GM19452 (cell line): Measurements from ENCODE around the gene PRR15L.
"Not testable (repeated sequence)": the region's sequence is repeated elsewhere in the genome, so short reads cannot be mapped to it uniquely, and the experiment has no call there.

ENCODE experiments used
- ATAC-seq: cut with Tn5 transposase; IDR thresholded peaks from one replicate; pipeline ENCODE4 v1.9.1; 2021; ENCODE audit not compliant: unreplicated experiment

Gene PRR15L

DNA sequence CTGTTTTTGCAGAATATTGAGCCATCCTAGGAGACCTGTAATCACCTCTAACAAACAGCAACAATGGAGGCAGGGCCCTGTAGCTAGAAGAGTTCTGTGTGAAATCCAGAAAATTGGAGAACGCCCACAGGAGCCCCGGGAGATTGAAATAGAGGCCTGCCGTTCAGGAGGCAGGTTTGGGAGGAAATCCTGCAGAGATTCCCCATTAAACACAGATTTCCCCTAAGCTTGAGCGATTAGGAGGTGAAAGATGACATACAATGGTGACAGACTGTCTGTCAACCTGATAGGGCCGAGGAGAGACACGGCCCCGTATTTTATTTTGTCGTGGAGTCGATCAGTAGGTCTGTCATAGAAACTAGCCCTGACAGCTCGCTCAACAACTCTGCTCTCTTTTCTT lies 31.5 kb upstream of the PRR15L start:
- ATAC-seq: no peak

DNA sequence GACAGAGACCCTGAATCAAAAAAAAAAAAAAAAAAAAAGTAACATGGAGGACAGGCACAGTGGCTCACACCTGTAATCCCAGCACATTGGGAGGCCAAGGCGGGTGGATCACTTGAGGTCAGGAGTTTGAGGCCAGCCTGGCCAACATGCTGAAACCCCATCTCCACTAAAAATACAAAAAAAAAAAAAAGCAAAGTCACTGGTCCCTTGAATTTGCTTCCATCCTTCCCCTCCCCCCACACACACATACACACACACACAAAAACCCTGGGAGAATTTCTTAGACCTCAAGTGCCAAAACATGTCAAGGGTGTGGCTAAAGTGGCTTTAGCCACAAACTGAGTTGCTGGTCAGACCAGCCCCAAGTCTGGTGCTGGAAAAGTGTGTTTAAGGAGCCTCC lies 30.8 kb upstream of the PRR15L start:
- ATAC-seq: not testable (repeated sequence)

DNA sequence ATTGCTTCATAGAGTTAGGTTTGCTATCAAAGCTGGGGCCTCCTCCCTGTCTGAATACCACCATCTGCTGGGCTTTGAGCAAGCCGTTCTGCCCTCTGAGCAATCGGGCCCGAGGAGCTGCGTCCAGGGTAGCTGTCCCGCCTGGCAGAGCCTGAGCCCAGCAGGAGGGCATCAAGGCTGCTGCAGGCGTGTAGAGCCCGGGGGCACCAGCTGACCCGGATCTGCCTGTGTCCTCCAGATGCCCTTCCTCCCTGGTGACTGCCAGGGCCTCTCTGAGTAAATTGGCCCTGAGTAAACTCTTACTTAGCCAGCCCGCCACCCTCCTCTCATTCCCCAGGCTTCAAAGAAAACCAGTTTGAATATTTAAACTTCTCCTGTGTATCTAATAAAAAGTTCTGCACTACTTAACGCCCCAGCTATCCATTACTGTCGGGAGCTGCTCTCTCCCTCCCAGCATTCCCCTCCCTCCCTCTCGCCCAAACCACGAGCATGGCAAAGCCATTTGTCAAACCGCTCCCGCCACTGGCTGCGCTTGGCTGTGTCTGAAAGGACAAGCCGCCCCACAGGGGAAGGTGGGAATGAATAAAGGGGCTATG lies 29.7 kb upstream of the PRR15L start:
- ATAC-seq: no peak

DNA sequence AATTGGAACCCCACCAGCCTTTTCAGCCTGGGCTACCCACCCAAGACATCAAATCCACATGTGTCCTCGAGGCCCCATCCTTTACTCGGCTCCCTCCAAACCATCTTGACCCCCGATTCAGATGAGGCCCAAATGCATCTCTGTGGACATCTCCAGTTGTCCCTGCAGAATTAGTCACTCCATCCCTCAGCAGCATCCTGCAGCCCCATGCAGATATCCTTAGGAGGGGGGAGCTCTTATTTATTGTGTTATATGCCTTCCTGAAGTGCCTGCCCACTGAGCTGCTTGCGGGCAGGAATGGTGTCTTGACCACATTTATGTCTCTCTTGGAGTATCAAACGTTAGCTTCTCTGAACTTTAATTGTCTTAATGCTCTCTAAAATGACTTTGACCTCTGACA lies 28.8 kb upstream of the PRR15L start:
- no peak for ATAC-seq

DNA sequence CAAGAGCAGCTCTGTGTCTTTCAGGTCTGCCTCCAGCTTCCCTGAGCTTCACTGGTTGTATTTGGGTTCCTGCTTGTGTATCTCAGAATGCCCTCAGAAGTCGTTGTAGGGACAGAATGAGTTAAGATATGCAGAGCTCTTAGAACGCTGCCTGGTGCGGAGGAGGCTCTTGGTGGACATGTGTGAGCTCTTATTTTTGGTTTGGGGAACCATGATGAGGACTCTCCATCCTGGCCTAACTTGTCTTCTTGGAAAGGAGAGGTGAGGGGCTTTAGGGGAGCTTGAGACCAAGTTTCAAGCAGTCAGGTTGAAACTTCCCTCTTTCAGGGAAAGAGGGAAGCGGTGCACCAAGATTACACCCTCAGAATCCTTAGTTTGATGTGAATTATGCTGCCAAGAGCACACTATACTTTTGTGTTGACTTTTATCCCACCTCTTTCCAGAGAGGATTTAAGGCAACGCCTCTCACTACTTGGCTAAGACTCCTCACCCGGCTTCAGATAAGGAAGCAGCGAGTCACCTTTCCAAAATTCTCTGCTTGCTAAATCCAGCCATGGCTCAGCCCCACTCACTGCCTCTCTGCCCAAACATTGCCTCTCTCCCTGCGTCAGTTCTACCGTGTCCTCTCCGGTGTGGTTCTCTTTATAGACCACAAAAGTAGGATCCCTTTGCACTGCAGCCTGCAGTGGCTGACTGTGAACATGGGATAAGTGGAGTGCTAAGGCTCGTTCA lies 26.0 kb upstream of the PRR15L start:
- ATAC-seq: no peak

DNA sequence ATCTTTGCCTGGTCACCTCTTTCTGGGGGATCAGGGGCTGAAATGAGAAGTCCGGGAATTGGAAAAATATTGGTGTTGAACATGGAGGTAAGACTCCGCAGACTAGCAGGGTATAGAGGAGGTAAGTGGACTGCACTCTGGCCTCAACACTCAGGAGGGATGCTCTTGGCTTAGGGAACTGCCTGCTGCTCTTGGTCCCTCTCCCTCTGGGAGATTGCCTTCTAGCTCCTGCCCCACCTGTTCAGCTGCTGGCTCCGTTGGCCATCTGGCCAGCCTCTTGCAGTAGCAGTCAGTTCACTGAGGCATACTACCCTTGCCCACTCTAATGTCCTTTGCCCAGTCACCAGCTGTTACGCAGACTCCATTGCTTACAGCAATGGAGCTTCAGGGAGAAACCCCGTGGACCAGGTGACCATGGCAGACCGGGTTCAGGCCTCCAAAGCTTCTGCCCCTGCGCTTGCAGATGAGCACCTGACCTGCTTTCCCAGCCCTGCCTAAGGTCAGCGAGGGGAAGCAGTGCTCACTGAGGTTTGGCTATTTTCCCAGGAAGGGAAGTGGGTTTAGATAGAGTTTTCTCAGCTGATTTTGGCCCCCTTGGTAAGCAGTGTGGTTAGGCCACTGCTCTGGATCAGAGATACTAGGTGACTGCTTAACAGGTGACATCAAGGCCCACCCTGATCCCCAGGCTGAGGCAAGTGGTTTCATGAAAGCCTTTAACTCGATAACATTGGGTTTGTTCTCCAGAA lies 25.1 kb upstream of the PRR15L start:
- ATAC-seq: no peak

DNA sequence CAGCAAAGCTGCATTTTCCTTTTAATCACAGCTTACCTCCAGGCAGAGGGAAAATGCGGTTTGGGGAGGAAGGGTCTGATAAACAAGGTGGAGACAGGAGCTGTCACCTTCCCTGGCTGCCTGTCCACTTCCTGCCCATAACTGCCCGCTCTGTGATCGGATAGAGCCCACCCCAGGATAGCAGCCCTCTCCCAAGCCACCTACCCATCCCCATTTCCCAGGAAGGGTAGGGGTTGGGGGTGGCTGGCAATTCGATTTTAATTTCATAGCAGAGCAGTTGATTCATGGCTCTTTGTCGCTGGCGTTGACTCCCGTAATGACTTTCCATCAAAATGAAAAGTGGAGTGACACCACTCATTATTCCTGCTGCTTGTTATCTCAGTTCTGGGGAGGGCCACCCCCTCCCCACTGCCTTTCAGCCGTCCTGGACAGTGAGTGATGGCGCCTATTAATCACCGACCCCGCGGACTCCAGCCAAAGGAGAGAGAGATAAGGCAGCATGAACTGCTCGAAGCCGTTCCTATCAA lies 24.5 kb upstream of the PRR15L start:
- ATAC-seq: no peak

DNA sequence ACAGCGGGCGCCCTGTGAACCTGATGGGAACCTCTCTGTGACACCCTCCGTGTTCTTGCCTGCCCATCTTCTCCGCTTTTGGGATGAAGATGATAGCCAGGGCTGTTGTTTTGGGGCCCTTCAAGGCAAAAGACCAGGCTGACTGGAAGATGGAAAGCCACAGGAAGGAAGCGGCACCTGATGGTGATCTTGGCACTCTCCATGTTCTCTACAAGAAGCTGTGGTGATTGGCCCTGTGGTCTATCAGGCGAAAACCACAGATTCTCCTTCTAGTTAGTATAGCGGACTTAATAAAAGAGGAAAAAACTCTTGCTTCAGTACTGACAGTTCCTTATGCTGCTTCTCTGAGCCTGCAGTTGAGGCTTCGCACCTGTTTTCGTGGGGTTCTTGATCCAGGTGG lies 23.8 kb upstream of the PRR15L start:
- no peak for ATAC-seq

DNA sequence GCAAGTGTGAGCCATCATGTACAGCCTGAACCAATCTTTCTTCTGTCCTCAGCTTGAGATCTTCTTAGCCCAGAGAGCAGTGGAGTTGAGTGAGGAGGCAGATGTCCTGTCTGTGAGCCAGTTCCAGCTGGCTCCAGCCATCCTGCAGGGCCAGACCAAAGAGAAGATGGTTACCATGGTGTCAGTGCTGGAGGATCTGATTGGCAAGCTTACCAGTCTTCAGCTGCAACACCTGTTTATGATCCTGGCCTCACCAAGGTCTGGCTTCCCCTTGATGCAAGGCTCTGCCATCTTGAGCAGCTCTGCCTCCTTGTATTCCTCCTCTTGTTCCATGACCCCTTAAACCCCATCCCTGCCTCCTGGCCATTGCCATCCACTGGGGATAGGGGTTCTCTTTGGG lies 22.9 kb upstream of the PRR15L start:
- ATAC-seq: no peak

DNA sequence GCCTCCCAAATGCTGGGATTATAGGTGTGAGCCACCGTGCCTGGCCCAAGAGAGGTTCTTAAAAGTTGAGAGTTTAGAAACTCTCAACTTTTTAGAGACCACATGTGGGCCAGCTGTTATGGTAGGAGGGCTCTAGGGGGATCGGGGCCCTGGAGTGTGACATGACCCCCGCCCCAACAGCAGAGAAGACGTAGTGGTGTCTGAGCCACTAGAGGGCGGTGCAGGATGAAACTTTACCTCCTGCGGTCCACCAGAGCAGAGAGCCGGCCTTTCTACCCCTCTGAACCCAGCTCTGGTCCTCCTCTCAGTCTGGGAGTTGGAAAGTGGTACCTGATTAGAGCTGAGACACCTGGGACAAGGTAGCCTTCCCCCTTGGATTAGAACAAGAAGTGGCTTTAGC lies 20.6 kb upstream of the PRR15L start:
- no peak for ATAC-seq

DNA sequence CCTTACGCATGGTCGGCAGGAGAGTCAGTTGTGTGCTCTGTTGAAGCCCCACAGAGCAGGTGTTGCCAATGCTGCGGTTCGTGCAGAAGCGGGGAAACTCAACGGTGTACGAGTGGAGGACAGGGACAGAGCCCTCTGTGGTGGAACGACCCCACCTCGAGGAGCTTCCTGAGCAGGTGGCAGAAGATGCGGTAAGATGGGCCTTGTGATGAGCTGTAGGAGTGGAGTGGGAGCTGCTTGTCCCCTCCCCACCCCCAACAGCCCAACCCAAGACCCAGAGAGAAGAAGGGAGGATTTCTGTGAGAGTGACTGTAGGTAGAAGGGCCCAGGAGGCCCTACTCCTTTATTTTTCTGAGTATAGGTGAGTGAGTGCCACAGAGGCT lies 18.1 kb upstream of the PRR15L start:
- ATAC-seq: no peak

DNA sequence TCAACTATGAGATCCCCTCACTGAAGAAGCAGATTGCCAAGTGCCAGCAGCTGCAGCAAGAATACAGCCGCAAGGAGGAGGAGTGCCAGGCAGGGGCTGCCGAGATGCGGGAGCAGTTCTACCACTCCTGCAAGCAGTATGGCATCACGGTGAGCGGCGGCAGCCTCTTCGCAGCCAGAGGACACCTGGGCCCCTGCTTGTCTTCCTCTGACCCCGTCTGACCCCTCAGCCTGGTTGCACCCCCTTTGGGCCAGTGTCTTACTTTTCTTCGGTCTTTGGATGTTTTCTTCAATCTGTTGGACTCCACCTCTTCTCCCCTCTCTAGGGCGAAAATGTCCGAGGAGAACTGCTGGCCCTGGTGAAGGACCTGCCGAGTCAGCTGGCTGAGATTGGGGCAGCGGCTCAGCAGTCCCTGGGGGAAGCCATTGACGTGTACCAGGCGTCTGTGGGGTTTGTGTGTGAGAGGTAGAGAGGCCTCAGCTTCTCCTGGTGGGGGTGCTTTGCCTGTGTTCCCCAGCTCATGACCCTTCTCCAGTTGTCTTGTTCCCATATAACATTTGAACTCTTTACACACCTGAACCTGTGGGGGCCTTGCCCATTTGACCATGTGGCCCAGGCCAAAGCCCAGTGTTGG lies 17.6 kb upstream of the PRR15L start:
- ATAC-seq: no peak

DNA sequence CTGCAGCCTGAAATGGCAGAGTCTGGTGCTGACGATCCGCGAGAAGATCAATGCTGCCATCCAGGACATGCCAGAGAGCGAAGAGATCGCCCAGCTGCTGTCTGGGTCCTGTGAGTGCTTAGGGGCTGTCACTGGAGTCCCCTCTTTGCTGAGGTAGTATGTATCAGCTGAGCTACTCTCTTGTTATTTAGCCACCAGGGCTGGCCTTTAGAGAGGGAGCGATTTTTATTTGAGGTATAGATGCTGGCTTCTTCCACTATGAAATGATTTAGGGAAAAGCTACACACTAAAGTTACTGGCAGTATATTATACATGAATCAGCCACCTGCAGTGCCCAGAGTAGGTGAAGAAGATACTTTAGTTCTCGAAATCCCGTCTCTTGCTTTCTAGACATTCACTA lies 15.9 kb upstream of the PRR15L start:
- ATAC-seq: no peak

DNA sequence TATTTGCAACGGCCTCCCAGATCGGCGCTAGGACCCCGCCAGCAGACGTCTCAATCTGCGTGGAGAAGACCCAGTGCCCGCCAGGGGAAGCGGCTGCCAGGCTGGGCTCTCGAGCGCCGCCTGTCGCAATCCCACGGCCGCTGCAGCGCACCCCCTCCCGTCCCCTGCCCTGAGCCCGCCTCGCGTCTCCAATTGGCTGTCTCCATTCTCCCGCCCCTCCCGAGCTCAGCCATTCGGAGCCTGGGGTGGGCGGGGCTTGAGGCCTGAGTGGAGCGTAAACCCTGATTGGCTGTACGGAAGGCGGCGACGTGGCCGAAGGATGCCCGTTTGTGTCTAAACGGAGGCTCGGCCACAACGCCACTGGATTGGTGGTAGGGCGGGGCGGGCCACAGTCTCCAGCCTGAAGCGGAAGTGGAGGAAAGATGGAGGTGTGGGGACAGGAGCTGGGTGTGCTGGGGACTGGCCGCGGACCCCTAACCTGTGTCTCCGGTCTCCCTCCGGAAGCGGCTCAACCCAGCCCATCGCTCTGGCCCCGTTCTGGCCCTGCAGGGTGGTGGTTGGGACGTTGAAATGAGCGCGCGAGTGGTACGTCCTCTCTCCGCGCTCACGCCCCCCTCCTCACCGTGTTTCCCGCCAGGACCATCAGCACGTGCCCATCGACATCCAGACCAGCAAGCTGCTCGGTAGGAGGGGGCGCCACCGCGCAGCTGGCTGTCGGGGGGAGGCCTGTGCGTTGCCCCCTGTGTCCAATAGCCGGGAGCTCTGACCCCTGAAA lies 13.2 kb upstream of the PRR15L start, which contains the start of gene CDK5RAP3:
Gene CDK5RAP3 (plus strand): TSS at position 389 of the 775 bp plus-strand sequence. CDS start 34 bp downstream, at position 423.
- peak; percentile 99 for ATAC-seq

DNA sequence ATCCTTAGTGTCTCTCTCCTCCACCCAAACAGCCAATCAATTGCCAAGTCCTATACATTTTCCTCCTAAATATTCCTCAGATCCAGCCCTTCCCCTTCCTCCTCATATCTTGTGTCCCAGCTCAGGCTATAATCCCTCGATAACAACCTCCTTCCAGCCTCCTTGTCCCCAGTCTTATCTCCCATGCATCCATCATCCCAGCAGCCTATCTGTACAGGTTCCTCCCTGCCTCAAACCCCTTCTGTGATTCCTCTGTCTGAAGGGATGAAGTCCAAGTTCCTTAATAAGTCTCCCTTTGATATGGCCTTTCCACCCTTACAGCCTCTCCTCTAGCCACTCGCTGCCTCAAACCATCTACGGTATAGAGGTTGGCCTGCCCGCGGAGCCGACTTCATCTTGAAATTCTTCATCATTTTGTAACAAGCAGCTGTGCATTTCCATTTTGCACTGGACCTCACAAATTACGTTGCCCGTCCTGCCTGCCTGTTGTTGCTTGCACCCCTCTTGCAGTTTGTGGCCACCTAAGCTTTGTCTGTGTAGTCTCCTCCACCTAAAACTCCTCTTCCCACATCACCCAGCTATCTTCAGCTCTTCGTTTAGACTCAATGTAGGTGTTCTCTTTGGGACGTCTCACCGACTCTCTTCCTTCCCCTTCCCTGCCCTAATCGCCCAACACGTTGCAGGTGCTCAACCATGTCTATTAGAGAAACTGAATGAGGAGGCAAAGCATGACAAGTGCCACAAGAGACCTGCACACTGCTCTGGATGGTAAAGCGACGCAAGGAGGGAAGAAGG lies 12.4 kb upstream of the PRR15L start:
- no peak for ATAC-seq

DNA sequence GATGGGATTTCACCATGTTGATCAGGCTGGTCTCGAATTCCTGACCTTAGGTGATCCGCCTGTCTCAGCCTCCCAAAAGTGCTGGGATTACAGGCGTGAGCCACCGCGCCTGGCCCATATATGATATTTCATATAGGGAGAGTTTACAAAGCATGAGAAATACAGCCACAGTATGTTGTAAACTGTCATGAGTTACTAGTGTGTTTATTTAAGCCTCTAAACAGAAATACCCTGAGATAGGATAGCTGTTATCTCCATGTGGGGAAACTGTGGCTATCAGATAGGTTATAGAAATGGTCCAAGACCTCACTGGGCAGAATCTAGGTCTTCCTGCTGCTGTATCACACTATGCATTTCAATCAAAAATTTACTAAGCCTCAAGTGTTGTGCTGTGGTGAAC lies 11.2 kb upstream of the PRR15L start:
- ATAC-seq: no peak

DNA sequence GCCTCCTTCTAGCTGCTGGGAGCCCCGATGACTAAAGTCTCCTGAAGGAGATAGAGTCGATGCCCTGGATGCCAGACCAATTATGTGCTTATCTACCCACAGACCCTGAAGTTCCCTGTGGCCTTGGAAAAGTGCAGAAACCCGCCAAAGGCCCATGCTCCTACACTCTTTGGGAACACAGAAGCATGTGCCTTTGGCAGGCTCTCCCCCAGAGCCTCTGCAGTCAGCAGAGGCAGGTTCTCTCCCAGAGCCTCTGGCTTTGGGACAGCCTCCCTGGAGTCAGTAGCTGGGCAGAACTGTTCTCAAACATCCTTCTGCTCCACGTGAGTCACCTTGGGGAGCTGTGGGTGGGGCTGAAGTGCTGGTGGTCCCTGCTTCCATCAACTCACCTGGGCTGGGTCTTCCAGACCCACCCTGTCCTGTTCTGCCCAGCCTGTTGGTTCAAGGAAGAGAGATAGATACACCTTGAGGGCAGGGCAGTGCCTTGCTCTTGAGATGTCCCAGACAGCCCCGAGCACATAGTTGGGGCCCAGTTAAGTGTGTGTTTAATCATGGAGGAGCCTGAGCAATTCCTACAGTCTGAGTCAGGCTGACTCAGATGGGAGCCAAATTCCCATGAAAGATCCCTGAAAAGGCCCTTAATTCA lies 10.0 kb upstream of the PRR15L start:
- ATAC-seq: no peak

DNA sequence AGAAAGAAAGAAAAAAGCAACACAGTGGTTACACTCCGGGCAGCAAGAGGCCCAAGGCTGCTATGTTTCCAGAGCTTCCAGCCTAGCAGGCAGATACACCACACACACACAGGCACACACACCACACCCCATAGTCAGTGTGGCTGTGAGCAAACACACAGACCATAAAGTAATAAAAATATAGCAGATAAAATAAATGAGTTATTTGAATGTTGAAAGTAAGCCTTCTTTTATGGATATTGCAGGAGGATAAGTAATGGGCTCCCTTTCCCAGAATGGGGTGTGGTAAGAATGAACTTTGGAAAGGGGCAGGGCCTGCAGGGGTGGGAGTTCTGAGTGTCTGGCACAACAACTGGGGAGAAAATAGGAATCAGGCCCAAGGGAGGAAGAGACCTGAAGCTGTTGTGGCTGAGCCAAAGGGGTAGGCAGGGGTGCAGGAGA lies 8.4 kb upstream of the PRR15L start:
- no peak for ATAC-seq

DNA sequence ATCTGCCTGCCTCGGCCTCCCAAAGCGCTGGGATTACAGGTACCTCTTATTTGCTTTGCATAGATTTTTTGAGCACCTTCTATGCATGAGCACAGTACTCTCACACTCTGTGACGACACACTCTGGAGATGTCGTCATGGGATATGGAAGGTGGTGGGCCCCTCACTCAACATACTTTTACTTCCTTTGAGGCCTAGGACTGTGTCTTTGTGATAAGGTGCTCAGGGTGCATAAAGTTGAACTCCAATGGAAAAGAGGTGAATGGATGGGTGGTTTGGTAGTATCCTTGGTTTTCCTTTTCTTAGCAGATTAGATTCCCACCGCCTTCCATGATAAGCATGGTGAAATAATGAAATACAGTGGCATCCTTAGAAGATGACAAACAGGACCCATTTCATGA lies 7.2 kb upstream of the PRR15L start:
- ATAC-seq: no peak
